Kidney (tissue), 14 donors: ENCODE data around the gene SEC23B. TPM values are rescaled to one million over a fixed set of nuclear protein-coding genes. Genes with fewer than 3 reads are reported as not detected.

Experiments
- DNase-seq, 5 donors: peaks; one replicate each; pipeline ENCODE4 v3.0.0-alpha.2; 2013 to 2020
- FAIRE-seq: peaks from 2 replicates; lab custom pipeline; 2012; peaks lifted over from hg19 to GRCh38; lab: Jason Lieb, UNC
- H3K27ac ChIP-seq, 2 donors: one replicate each; pipeline ENCODE4 v1.7.0; 2013; ENCODE audit warnings: low read depth in 2 of 2, low read length in 2 of 2, inconsistent platforms in 1 of 2
- H3K27me3 ChIP-seq: one replicate; pipeline ENCODE4 v1.7.1; 2013; ENCODE audit warnings: low read length, inconsistent platforms; ENCODE audit not compliant: control insufficient read depth, insufficient read depth
- H3K36me3 ChIP-seq, 3 donors: one replicate each; pipeline versions ENCODE4 v1.7.0 to v1.7.1; 2013; ENCODE audit warnings: low read length in 3 of 3, control low read depth in 1 of 3, inconsistent platforms in 1 of 3; ENCODE audit not compliant: insufficient read depth in 3 of 3, control insufficient read depth in 2 of 3
- H3K4me1 ChIP-seq, 3 donors: one replicate each; pipeline versions ENCODE4 v1.7.0 to v1.7.1; 2013; ENCODE audit warnings: low read length in 3 of 3, inconsistent platforms in 1 of 3, low read depth in 1 of 3; ENCODE audit not compliant: control insufficient read depth in 2 of 3, insufficient read depth in 2 of 3
- H3K4me3 ChIP-seq, 3 donors: one replicate each; pipeline versions ENCODE4 v1.7.0 to v1.8.1; 2013; ENCODE audit warnings: low read length in 3 of 3, control low read depth in 1 of 3, inconsistent platforms in 1 of 3
- H3K9ac ChIP-seq, 3 donors: one replicate each; pipeline versions ENCODE4 v1.7.0 to v1.7.1; 2013; ENCODE audit warnings: low read length in 3 of 3, control low read depth in 1 of 3, inconsistent platforms in 1 of 3
- H3K9me3 ChIP-seq, 3 donors: one replicate each; pipeline versions ENCODE4 v1.7.0 to v1.7.1; 2013; ENCODE audit warnings: low read length in 3 of 3, control low read depth in 1 of 3, inconsistent platforms in 1 of 3; ENCODE audit not compliant: control insufficient read depth in 2 of 3, insufficient read depth in 1 of 3
- intact Hi-C: fragments of 100-400 bp; cut with DNase I; formaldehyde crosslinking; loops from one replicate; pipeline ENCODE4 v1.11.1; 2022
- polyA plus RNA-seq: library from polyadenylated mRNA; stranded (reverse); fragments of 350-450 nt; fragmentation: Illumina TruSeq; extraction: RNeasy Lipid Tissue Mini Kit (QIAGEN cat#74804); gene quantifications from one replicate; pipeline ENCODE4 v1.2.3, GENCODE V29; 2014; ENCODE audit warnings: low read depth, low replicate concordance; ENCODE audit not compliant: insufficient read depth
- total RNA-seq: library from RNA; stranded (reverse); fragmentation: NEBNext Ultra II Directional; extraction: Animal tissue kit (Norgen Biotek cat#: 25700); gene quantifications from one replicate; pipeline ENCODE4 v1.2.1, GENCODE V29; 2021
- TF ChIP-seq, protein P1 (sequence below): IDR thresholded peaks from 3 replicates; pipeline ENCODE4 v1.5.1; 2012; ENCODE audit warnings: mild to moderate bottlenecking, moderate library complexity, borderline replicate concordance; ENCODE audit not compliant: insufficient read depth; ENCODE audit errors: extremely low read depth
- donor health status: control.
- donor health status: control.
- donor health status: control.
- donor health status: control.
- donor health status: control.
- donor health status: DM: yes; HTN: yes; CAD: no.
- donor health status: Normal renal cell carcinoma (clear cell type).

SEC23B gene
- total and polyA plus RNA-seq, 2 donors from 2014 or later, result 46.4 to 67.3 TPM

- Histone ChIP-seq H3K4me3 (no peak overlapping the region), H3K27ac (no peak overlapping the region), H3K36me3 (peaks cover 14 to 45% (median 35%) of the 10 kb centered on the region in 3 donors), H3K9me3 (no peaks in the 10 kb centered on the region), H3K27me3 (no peaks in the 10 kb centered on the region), H3K4me1 (no peaks in the 10 kb centered on the region), H3K9ac (no peak overlapping the region)
- TF ChIP-seq, protein P1, sequence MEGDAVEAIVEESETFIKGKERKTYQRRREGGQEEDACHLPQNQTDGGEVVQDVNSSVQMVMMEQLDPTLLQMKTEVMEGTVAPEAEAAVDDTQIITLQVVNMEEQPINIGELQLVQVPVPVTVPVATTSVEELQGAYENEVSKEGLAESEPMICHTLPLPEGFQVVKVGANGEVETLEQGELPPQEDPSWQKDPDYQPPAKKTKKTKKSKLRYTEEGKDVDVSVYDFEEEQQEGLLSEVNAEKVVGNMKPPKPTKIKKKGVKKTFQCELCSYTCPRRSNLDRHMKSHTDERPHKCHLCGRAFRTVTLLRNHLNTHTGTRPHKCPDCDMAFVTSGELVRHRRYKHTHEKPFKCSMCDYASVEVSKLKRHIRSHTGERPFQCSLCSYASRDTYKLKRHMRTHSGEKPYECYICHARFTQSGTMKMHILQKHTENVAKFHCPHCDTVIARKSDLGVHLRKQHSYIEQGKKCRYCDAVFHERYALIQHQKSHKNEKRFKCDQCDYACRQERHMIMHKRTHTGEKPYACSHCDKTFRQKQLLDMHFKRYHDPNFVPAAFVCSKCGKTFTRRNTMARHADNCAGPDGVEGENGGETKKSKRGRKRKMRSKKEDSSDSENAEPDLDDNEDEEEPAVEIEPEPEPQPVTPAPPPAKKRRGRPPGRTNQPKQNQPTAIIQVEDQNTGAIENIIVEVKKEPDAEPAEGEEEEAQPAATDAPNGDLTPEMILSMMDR, result no peak
- FAIRE-seq (no peak), DNase-seq (no peak)
- intact Hi-C loops, result no loop called here
Observed at GRCh38 chr20:18533491-18533890, 25.8 kb downstream of the SEC23B start.

DNA sequence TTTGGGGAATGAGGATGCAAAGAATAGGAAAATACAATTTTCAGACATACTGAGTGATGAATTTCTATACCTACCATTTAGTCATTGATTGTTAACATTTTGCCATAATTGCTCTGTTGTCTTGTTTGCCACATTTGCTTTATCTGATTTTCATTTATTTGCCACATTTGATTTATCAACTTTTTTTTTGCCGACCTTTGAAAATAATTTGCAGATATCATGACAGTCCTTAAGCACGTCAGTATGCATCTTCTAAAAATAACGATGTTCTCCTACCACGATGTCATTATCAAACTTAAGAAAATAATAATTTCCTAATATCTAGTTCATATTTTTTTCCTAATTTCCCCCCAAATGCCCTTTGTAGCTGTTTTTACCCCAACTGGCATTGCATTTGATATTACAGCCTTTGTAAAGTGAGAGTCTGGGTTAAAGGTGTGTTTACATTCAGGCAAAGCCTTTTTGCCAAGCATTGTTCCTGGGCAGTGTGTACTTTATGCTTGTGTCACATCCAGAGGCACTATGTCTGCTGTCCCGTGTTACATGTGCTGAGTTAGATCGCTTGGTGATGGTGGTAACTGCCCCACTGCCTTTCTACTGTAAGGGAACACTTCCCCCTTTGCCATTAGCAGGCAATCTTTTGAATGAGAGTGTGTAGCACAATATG lies 26.4 kb downstream of the SEC23B start:
- H3K27ac ChIP-seq, result no peak overlapping the region
- intact Hi-C loops, result no loop called here
- peaks cover 14 to 41% (median 30%) of the 10 kb centered on the region in 3 donors for H3K36me3 ChIP-seq

DNA sequence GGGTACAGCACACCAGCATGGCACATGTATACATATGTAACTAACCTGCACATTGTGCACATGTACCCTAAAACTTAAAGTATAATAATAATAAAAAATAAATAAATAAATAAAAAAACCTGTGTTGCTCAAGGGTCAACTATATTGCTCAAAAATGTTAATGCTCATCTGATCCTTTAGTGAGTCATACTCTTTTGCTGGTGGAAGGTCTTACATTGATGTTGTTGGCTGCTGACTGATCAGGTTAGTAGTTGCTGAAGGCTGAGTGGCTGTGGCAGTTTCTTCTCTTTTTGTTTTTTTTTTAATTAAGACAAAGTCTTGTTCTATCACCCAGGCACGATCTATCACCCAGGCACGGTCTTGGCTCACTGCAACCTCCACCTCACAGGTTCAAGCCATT lies 29.9 kb downstream of the SEC23B start:
- DNase-seq (no peak), FAIRE-seq (no peak)
- H3K27me3 ChIP-seq, result no peaks in the 10 kb centered on the region
- H3K36me3 ChIP-seq, result peaks cover 11 to 30% (median 18%) of the 10 kb centered on the region in 3 donors
- intact Hi-C loops, result no loop called here
- H3K9me3 ChIP-seq, result no peaks in the 10 kb centered on the region
- H3K27ac ChIP-seq, result no peak overlapping the region
- H3K4me3 ChIP-seq, result no peak overlapping the region
- H3K4me1 ChIP-seq, result peaks cover 0 to 2% (median 0%) of the 10 kb centered on the region in 3 donors
- H3K9ac ChIP-seq, result no peak overlapping the region
- TF ChIP-seq, protein P1, result no peak

More for the DNA sequence above, 26.4 kb downstream of the SEC23B start:
- TF ChIP-seq, protein P1, result no peak
- DNase-seq (no peak), FAIRE-seq (no peak)
- Histone ChIP-seq H3K9ac (no peak overlapping the region), H3K4me1 (no peaks in the 10 kb centered on the region), H3K4me3 (no peak overlapping the region), H3K9me3 (no peaks in the 10 kb centered on the region), H3K27me3 (no peaks in the 10 kb centered on the region)
